ENCODE data around the gene YIPF3. TPM values are rescaled to one million over a fixed set of nuclear protein-coding genes. Genes with fewer than 3 reads are reported as not detected.

Gene YIPF3
- polyA plus RNA-seq, 1 donor from 2014 or later: 244 TPM

DNA sequence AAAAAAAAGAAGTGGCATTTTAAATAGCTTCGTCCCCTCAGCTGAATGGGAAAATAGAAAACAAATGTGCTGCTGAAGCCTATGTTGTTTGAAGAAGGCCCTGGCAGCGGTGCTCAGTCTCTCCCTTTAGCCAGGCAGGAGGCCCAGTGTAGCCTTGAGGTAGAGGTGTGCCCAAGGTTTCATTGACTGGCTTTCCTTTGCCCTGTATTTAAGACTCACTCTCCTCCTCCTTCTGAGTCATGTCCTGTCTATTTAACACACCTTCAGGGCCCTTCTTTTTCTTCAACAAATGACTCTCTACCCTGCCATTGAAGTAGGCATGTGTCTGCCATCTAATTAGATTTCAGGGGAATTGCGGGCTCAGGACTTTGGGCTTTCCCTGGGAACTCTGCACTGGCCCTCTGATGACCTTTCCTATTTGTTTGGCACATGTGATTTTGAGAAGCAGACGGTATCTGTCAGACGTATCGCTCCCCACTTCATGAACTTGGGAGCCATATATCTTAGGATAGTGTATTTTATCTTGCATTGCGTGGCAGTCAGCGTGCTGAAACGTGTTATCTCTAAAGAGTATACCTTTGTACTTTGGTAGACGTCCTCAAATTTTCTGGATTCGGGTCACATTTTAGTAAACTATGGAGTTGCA is 35.0 kb downstream of the YIPF3 start:
- peaks cover 35% of the 10 kb centered on the region for H3K79me2 ChIP-seq (replicated peaks; ENCODE audit: insufficient read depth, low read length)
- no peaks in the 10 kb centered on the region for H3K27me3 ChIP-seq (ENCODE audit: insufficient read depth, low read depth, low read length)
- no peaks in the 10 kb centered on the region for H3K9me3 ChIP-seq (ENCODE audit: low read length)
- H4K20me1 ChIP-seq (ENCODE audit: insufficient read depth): no peaks in the 10 kb centered on the region
- no peak overlapping the region for H3K4me2 ChIP-seq (ENCODE audit: low read length)
- no peak overlapping the region for H3K4me3 ChIP-seq (ENCODE audit: low read length)
- no peak overlapping the region for H3K27ac ChIP-seq (ENCODE audit: low read length)
- no peak overlapping the region for H2AFZ ChIP-seq (ENCODE audit: low read depth, low read length)
- H3K9me2 ChIP-seq (ENCODE audit: insufficient read depth, low read length): no peaks in the 10 kb centered on the region
- no peaks in the 10 kb centered on the region for H3K36me3 ChIP-seq (ENCODE audit: insufficient read depth, low read length)
- H3F3A ChIP-seq (ENCODE audit: insufficient read depth, low read length, poor library complexity, severe bottlenecking): no peaks in the 10 kb centered on the region
- no peak overlapping the region for H3K9ac ChIP-seq (ENCODE audit: low read length)
- TF ChIP-seq TAF1 (IDR thresholded peaks at IDR 0.05; ENCODE audit: low read depth): no peak
- TF ChIP-seq, protein P1, sequence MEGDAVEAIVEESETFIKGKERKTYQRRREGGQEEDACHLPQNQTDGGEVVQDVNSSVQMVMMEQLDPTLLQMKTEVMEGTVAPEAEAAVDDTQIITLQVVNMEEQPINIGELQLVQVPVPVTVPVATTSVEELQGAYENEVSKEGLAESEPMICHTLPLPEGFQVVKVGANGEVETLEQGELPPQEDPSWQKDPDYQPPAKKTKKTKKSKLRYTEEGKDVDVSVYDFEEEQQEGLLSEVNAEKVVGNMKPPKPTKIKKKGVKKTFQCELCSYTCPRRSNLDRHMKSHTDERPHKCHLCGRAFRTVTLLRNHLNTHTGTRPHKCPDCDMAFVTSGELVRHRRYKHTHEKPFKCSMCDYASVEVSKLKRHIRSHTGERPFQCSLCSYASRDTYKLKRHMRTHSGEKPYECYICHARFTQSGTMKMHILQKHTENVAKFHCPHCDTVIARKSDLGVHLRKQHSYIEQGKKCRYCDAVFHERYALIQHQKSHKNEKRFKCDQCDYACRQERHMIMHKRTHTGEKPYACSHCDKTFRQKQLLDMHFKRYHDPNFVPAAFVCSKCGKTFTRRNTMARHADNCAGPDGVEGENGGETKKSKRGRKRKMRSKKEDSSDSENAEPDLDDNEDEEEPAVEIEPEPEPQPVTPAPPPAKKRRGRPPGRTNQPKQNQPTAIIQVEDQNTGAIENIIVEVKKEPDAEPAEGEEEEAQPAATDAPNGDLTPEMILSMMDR (IDR thresholded peaks at IDR 0.05; ENCODE audit: poor library complexity, severe bottlenecking): no peak
- no peak for TF ChIP-seq MXI1 (conservative IDR thresholded peaks at IDR 0.05; ENCODE audit: poor library complexity, severe bottlenecking)
- no peak for TF ChIP-seq SMC3 (conservative IDR thresholded peaks at IDR 0.05; ENCODE audit: poor library complexity)
- no peak for TF ChIP-seq POLR2AphosphoS5 (IDR thresholded peaks at IDR 0.05)
- no peak for TF ChIP-seq EP300 (conservative IDR thresholded peaks at IDR 0.05; ENCODE audit: poor library complexity, severe bottlenecking)

DNA sequence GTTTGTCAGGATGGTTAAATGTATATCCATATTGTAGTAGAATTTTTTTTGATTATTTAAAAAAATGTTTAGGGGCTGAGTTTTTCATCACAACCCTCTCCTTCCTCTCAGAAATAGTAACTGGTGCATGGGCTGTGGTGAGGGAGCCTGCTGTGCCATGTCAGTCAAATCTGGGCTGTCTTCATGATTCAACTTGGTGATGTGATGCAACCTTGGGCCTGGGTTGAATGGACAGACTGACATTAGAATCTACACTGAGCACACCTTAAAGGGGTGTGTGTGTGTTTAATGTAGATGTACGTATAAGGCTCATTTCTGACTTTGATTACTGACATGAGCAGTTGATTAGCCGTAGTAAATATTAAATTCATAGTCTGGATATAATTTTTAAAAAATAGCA is 35.7 kb downstream of the YIPF3 start:
- H3K27ac ChIP-seq (ENCODE audit: low read length): no peak overlapping the region
- no peaks in the 10 kb centered on the region for H3K27me3 ChIP-seq (ENCODE audit: insufficient read depth, low read depth, low read length)
- no peaks in the 10 kb centered on the region for H4K20me1 ChIP-seq (ENCODE audit: insufficient read depth)
- TF ChIP-seq RAD21 (conservative IDR thresholded peaks at IDR 0.05): no peak
- TF ChIP-seq, protein P1 (IDR thresholded peaks at IDR 0.05; ENCODE audit: poor library complexity, severe bottlenecking): no peak
- no peak for TF ChIP-seq EP300 (conservative IDR thresholded peaks at IDR 0.05; ENCODE audit: poor library complexity, severe bottlenecking)
- no peak for TF ChIP-seq SMC3 (conservative IDR thresholded peaks at IDR 0.05; ENCODE audit: poor library complexity)
- no peak for TF ChIP-seq TAF1 (IDR thresholded peaks at IDR 0.05; ENCODE audit: low read depth)
- no peak for TF ChIP-seq POLR2AphosphoS5 (IDR thresholded peaks at IDR 0.05)
- no peaks in the 10 kb centered on the region for H3K9me3 ChIP-seq (ENCODE audit: low read length)
- no peaks in the 10 kb centered on the region for H3F3A ChIP-seq (ENCODE audit: insufficient read depth, low read length, poor library complexity, severe bottlenecking)
- H3K4me3 ChIP-seq (ENCODE audit: low read length): no peak overlapping the region
- no peaks in the 10 kb centered on the region for H3K9me2 ChIP-seq (ENCODE audit: insufficient read depth, low read length)
- H3K4me2 ChIP-seq (ENCODE audit: low read length): no peak overlapping the region
- no peaks in the 10 kb centered on the region for H3K36me3 ChIP-seq (ENCODE audit: insufficient read depth, low read length)
- H2AFZ ChIP-seq (ENCODE audit: low read depth, low read length): no peak overlapping the region
- H3K9ac ChIP-seq (ENCODE audit: low read length): no peak overlapping the region
- peaks cover 35% of the 10 kb centered on the region for H3K79me2 ChIP-seq (replicated peaks; ENCODE audit: insufficient read depth, low read length)

DNA sequence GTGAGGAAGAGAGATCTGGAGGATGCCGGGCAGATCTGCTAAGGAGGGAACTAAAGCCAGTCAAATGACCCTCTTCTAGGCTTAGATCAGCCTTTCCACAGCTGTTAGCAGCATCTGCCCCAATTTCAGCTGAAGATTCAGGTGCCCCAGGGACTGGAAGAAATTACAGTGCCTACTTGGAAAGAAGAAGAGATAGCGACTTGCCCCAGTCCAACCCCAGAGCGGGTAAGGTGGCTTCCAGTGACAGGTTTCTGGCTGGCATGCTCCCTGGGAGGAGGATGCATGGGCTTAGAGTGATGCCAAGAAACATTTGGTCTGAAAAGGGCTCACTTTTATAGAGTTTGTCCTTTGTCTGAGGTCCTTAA is 38.7 kb downstream of the YIPF3 start:
- no peak for TF ChIP-seq RAD21 (conservative IDR thresholded peaks at IDR 0.05)
- Histone ChIP-seq H3K4me2 (ENCODE audit: low read length) (peak overlapping the region; percentile 99), H3K9me3 (ENCODE audit: low read length) (no peaks in the 10 kb centered on the region), H3F3A (ENCODE audit: insufficient read depth, low read length, poor library complexity, severe bottlenecking) (no peaks in the 10 kb centered on the region), H3K27me3 (ENCODE audit: insufficient read depth, low read depth, low read length) (no peaks in the 10 kb centered on the region), H2AFZ (ENCODE audit: low read depth, low read length) (peak overlapping the region; percentile 87), H3K9me2 (ENCODE audit: insufficient read depth, low read length) (no peaks in the 10 kb centered on the region), H3K4me3 (ENCODE audit: low read length) (peak overlapping the region; percentile 82), H3K36me3 (ENCODE audit: insufficient read depth, low read length) (no peaks in the 10 kb centered on the region), H3K79me2 (replicated peaks; ENCODE audit: insufficient read depth, low read length) (peaks cover 30% of the 10 kb centered on the region), H3K27ac (ENCODE audit: low read length) (peak overlapping the region; percentile 77), H3K9ac (ENCODE audit: low read length) (peak overlapping the region; percentile 73), H4K20me1 (ENCODE audit: insufficient read depth) (no peaks in the 10 kb centered on the region)

Measured in neural cell (in vitro differentiated cells).